Measurements from ENCODE around the gene CASK. TPM values are rescaled to one million over a fixed set of nuclear protein-coding genes. Genes with fewer than 3 reads are reported as not detected.

The CASK gene
- total and polyA plus RNA-seq, 2 experiments from 2014 or later, result 82.9 to 95.7 TPM

GRCh38 chrX:41543668-41544067 lies 379.7 kb downstream of the CASK start:
- Histone ChIP-seq H3K4me2 (no peak overlapping the region), H3K79me2 (no peaks in the 10 kb centered on the region), H3K27me3 (no peaks in the 10 kb centered on the region)

DNA sequence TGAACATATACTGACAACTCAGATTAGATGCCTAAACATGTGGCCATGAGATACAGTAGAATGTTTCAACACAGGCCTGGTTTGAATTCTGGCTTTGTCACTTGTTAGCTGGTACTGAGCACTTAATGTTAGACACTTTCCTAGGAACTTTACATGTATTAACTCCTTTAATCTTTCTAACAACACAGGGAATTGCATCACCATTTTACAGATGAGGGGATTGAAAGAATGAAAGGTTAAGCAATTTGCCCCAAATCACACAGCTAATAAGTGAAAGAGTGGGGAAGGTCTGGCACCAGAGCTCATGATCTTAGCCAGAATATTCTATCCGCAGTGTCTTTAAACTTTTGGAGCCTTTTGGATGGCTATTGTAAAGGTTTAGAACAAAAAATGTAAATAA lies 380.3 kb downstream of the CASK start:
- H4K20me1 ChIP-seq (ENCODE audit: insufficient read depth, poor library complexity, severe bottlenecking), result no peaks in the 10 kb centered on the region
- WGBS (ENCODE audit: low lambda C conversion rate, missing lambda C conversion rate), result 53% methylated on average over 1 of the region's 1 CpG

More at GRCh38 chrX:41543668-41544067, 379.7 kb downstream of the CASK start:
- no peaks in the 10 kb centered on the region for H3K36me3 ChIP-seq (replicated peaks; ENCODE audit: insufficient read depth, low read depth)
- H3K27ac ChIP-seq, result no peak overlapping the region
- H2AFZ ChIP-seq, result no peak overlapping the region
- TF ChIP-seq CTCF (IDR thresholded peaks at IDR 0.05; ENCODE audit: poor library complexity) (no peak), EZH2phosphoT487 (IDR thresholded peaks at IDR 0.05; ENCODE audit: low read depth, severe bottlenecking, unreplicated experiment) (no peak), EZH2 (IDR thresholded peaks at IDR 0.05; ENCODE audit: borderline replicate concordance) (no peak)
- H3K4me3 ChIP-seq, result no peak overlapping the region
- no peak for DNase-seq (ENCODE audit: low spot score)
- H3K4me1 ChIP-seq (ENCODE audit: insufficient read depth), result peaks cover 3% of the 10 kb centered on the region
- no peaks in the 10 kb centered on the region for H4K20me1 ChIP-seq (ENCODE audit: insufficient read depth, poor library complexity, severe bottlenecking)
- no peaks in the 10 kb centered on the region for H3K9me2 ChIP-seq (replicated peaks; ENCODE audit: insufficient read depth)
- no peaks in the 10 kb centered on the region for H3K9me3 ChIP-seq (ENCODE audit: low read depth)
- 86% methylated on average over 4 of the region's 4 CpGs for WGBS (ENCODE audit: low lambda C conversion rate, missing lambda C conversion rate)

GRCh38 chrX:41542536-41542935 lies 380.8 kb downstream of the CASK start:
- TF ChIP-seq EZH2phosphoT487 (IDR thresholded peaks at IDR 0.05; ENCODE audit: low read depth, severe bottlenecking, unreplicated experiment) (no peak), CTCF (IDR thresholded peaks at IDR 0.05; ENCODE audit: poor library complexity) (no peak), EZH2 (IDR thresholded peaks at IDR 0.05; ENCODE audit: borderline replicate concordance) (no peak)
- no peak overlapping the region for H3K4me2 ChIP-seq
- no peaks in the 10 kb centered on the region for H3K9me2 ChIP-seq (replicated peaks; ENCODE audit: insufficient read depth)
- H2AFZ ChIP-seq, result no peak overlapping the region
- no peaks in the 10 kb centered on the region for H4K20me1 ChIP-seq (ENCODE audit: insufficient read depth, poor library complexity, severe bottlenecking)
- H3K4me3 ChIP-seq, result no peak overlapping the region
- H3K27me3 ChIP-seq, result no peaks in the 10 kb centered on the region
- DNase-seq (ENCODE audit: low spot score), result no peak
- H3K9me3 ChIP-seq (ENCODE audit: low read depth), result no peaks in the 10 kb centered on the region
- WGBS (ENCODE audit: low lambda C conversion rate, missing lambda C conversion rate), result 79% methylated on average over 1 of the region's 1 CpG
- H3K79me2 ChIP-seq, result no peaks in the 10 kb centered on the region
- H3K36me3 ChIP-seq (replicated peaks; ENCODE audit: insufficient read depth, low read depth), result no peaks in the 10 kb centered on the region
- peaks cover 3% of the 10 kb centered on the region for H3K4me1 ChIP-seq (ENCODE audit: insufficient read depth)
- H3K27ac ChIP-seq, result no peak overlapping the region

More for the DNA sequence above, 380.3 kb downstream of the CASK start:
- TF ChIP-seq EZH2 (IDR thresholded peaks at IDR 0.05; ENCODE audit: borderline replicate concordance) (no peak), EZH2phosphoT487 (IDR thresholded peaks at IDR 0.05; ENCODE audit: low read depth, severe bottlenecking, unreplicated experiment) (no peak), CTCF (IDR thresholded peaks at IDR 0.05; ENCODE audit: poor library complexity) (no peak)
- Histone ChIP-seq H3K4me1 (ENCODE audit: insufficient read depth) (peaks cover 3% of the 10 kb centered on the region), H3K4me3 (no peak overlapping the region), H3K79me2 (no peaks in the 10 kb centered on the region), H3K27ac (no peak overlapping the region), H3K27me3 (no peaks in the 10 kb centered on the region), H3K9me2 (replicated peaks; ENCODE audit: insufficient read depth) (no peaks in the 10 kb centered on the region), H3K4me2 (no peak overlapping the region), H2AFZ (no peak overlapping the region), H3K36me3 (replicated peaks; ENCODE audit: insufficient read depth, low read depth) (no peaks in the 10 kb centered on the region), H3K9me3 (ENCODE audit: low read depth) (no peaks in the 10 kb centered on the region)
- no peak for DNase-seq (ENCODE audit: low spot score)

DNA sequence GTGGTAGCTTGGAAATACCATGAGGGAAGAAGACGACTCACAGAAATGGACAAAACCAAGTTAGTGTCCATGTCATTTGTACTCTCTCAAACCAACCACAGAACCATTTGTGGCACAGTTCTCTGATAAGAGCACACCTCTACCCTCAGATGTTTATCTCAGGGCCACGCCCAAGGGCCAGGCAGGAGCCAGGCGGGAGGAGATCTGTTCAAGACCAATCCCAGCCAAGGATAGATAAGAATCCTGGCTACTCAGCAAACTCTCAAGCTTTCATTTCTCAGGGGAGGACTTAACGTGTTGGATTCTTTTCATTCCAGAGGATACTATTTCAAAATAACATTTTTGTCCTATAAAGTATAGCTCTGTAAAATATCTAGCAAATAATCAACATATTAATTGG lies 381.2 kb downstream of the CASK start:
- 41% methylated on average over 4 of the region's 4 CpGs for WGBS (ENCODE audit: low lambda C conversion rate, missing lambda C conversion rate)
- Histone ChIP-seq H3K27ac (peak overlapping the region; percentile 39), H3K36me3 (replicated peaks; ENCODE audit: insufficient read depth, low read depth) (no peaks in the 10 kb centered on the region), H3K79me2 (no peaks in the 10 kb centered on the region), H3K9me2 (replicated peaks; ENCODE audit: insufficient read depth) (no peaks in the 10 kb centered on the region), H3K4me3 (no peak overlapping the region), H3K4me2 (no peak overlapping the region), H3K4me1 (ENCODE audit: insufficient read depth) (peaks cover 3% of the 10 kb centered on the region), H4K20me1 (ENCODE audit: insufficient read depth, poor library complexity, severe bottlenecking) (no peaks in the 10 kb centered on the region), H2AFZ (no peak overlapping the region), H3K27me3 (no peaks in the 10 kb centered on the region), H3K9me3 (ENCODE audit: low read depth) (no peaks in the 10 kb centered on the region)
- peak; percentile 19 for DNase-seq (ENCODE audit: low spot score)
- TF ChIP-seq EZH2phosphoT487 (IDR thresholded peaks at IDR 0.05; ENCODE audit: low read depth, severe bottlenecking, unreplicated experiment) (no peak), CTCF (IDR thresholded peaks at IDR 0.05; ENCODE audit: poor library complexity) (no peak), EZH2 (IDR thresholded peaks at IDR 0.05; ENCODE audit: borderline replicate concordance) (no peak)
